Panc1 (cell line): ENCODE results near the gene ILK. TPM values are rescaled to one million over a fixed set of nuclear protein-coding genes. Genes with fewer than 3 reads are reported as not detected.
A peak's percentile ranks its signal among the peaks of the same experiment; 100 is the strongest.

Source experiments
- ATAC-seq: fragments of 200-7000 bp; cut with Tn5 transposase; 2 replicates; pipeline ENCODE4 v1.9.1; 2020; ENCODE audit warnings: mild to moderate bottlenecking, moderate library complexity
- BruUV-seq: library from RNA; stranded (reverse); fragments of 400-500 nt; replicated peaks from 2 replicates; lab custom pipeline; 2021; lab: Mats Ljungman, UMichigan
- CTCF ChIA-PET: fragments of 300-600 bp; sonication (Branson Sonifier 250); formaldehyde crosslinking; loops from one replicate; lab custom pipeline; 2022; ENCODE audit warnings: antibody characterized with exemption; lab: Charles Lee
- POLR2A ChIA-PET: fragments of 300-600 bp; sonication (Branson Sonifier 250); formaldehyde crosslinking; loops from one replicate; lab custom pipeline; 2022; ENCODE audit warnings: antibody characterized with exemption; lab: Charles Lee
- DNase-seq: peaks from one replicate; pipeline ENCODE4 v3.0.0-alpha.2; 2010; ENCODE audit warnings: low read depth, low spot score
- H3K27ac ChIP-seq: 2 replicates; pipeline ENCODE4 v1.5.1; 2011; ENCODE audit warnings: mild to moderate bottlenecking, low read length, inconsistent platforms
- H3K27me3 ChIP-seq: fragments of 200-500 bp; sonication (Bioruptor generic); 2 replicates; pipeline ENCODE4 v1.6.0; 2014; ENCODE audit warnings: low read length, inconsistent platforms; ENCODE audit not compliant: control insufficient read depth, insufficient read depth
- H3K36me3 ChIP-seq: fragments of 200-500 bp; sonication (Bioruptor generic); 2 replicates; pipeline ENCODE4 v1.5.1; 2014; ENCODE audit warnings: inconsistent platforms, mild to moderate bottlenecking, low read length, moderate library complexity; ENCODE audit not compliant: control insufficient read depth, insufficient read depth
- H3K4me1 ChIP-seq: 2 replicates; pipeline ENCODE4 v1.5.1; 2011; ENCODE audit warnings: inconsistent platforms, mild to moderate bottlenecking, low read length, moderate library complexity; ENCODE audit not compliant: control insufficient read depth, insufficient read depth
- H3K4me3 ChIP-seq, 2 experiments: 2 replicates each; pipeline ENCODE4 v1.5.1; 2011 to 2012; ENCODE audit warnings: low read depth in 2 of 2, low read length in 2 of 2, mild to moderate bottlenecking in 2 of 2, inconsistent platforms in 1 of 2, moderate library complexity in 1 of 2
- H3K9me3 ChIP-seq: fragments of 200-500 bp; sonication (Bioruptor generic); 2 replicates; pipeline ENCODE4 v1.5.1; 2014; ENCODE audit warnings: low read depth, mild to moderate bottlenecking, inconsistent platforms, low read length, moderate library complexity; ENCODE audit not compliant: control insufficient read depth, insufficient read depth
- POLR2AphosphoS5 ChIP-seq: IDR thresholded peaks from 2 replicates; pipeline ENCODE4 v1.6.1; 2012; ENCODE audit warnings: mild to moderate bottlenecking, low read depth, low read length, moderate library complexity
- SIN3A ChIP-seq: IDR thresholded peaks from 2 replicates; pipeline ENCODE4 v1.6.1; 2012; ENCODE audit warnings: low read depth, mild to moderate bottlenecking, low read length, moderate library complexity, borderline replicate concordance; ENCODE audit not compliant: insufficient read depth
- TCF7L2 ChIP-seq: IDR thresholded peaks from 2 replicates; pipeline ENCODE4 v1.6.1; 2011; ENCODE audit warnings: mild to moderate bottlenecking, low read depth, low read length, inconsistent platforms
- in situ Hi-C: cut with HindIII; loops from 2 replicates; pipeline ENCODE4 v1.10.0; 2016; ENCODE audit warnings: low sequenced_read_pairs, low pct_unique_long_range_greater_than_20kb
- intact Hi-C: fragments of 100-400 bp; cut with micrococcal nuclease; formaldehyde crosslinking; loops from one replicate; pipeline ENCODE4 v1.10.0; 2022; ENCODE audit not compliant: unreplicated experiment
- total RNA-seq: library from RNA; stranded (reverse); gene quantifications from one replicate; pipeline ENCODE4 v1.2.1, GENCODE V29; 2021; ENCODE audit not compliant: unreplicated experiment
- TF ChIP-seq, protein P1 (sequence below), 2 experiments: IDR thresholded peaks; 2 replicates each; pipeline ENCODE4 v1.6.1; 2011 to 2012; ENCODE audit warnings: low read depth in 2 of 2, control low read depth in 1 of 2, low read length in 1 of 2, mild to moderate bottlenecking in 1 of 2, moderate library complexity in 1 of 2; ENCODE audit not compliant: insufficient read depth in 1 of 2
- TF ChIP-seq, protein P2 (sequence below): fragments of 450-650 bp; IDR thresholded peaks from 2 replicates; pipeline ENCODE4 v1.5.1; 2017; ENCODE audit warnings: mild to moderate bottlenecking

Gene ILK
- total RNA-seq, 1 experiment from 2014 or later = 204 TPM

DNA sequence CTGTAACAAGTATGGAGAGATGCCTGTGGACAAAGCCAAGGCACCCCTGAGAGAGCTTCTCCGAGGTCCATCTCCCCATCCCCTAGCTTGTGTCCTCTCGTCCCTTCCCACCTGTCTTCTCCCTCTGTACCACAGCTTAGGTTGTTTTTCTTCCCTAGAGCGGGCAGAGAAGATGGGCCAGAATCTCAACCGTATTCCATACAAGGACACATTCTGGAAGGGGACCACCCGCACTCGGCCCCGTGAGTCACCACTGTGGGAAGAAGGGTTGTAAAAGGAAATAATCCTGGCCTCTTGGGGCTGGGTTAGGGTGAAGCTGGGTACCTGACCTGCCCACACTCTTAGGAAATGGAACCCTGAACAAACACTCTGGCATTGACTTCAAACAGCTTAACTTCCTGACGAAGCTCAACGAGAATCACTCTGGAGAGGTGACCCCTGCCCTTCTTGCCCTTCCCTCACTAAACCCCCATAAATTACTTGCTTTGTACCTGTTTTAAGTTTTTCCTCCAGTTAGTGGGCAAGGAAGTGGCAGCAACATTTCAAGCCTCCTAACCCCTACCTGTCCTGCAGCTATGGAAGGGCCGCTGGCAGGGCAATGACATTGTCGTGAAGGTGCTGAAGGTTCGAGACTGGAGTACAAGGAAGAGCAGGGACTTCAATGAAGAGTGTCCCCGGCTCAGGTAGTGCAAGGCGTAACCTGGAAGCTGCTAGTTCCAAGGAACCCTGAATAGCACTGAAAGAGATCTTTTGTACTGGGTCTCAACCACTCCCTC, 5.3 kb downstream of the ILK start:
- Histone ChIP-seq H3K27ac (peak overlapping the region; percentile 14; the same call in 1 of the 2 replicates), H3K4me3 (no peak overlapping the region), H3K27me3 (no peaks in the 10 kb centered on the region), H3K9me3 (no peaks in the 10 kb centered on the region), H3K4me1 (peaks cover 56% of the 10 kb centered on the region), H3K36me3 (peaks cover 29% of the 10 kb centered on the region)
- in situ Hi-C loops = no loop called here
- ATAC-seq (no peak), DNase-seq (no peak)
- POLR2A ChIA-PET = no interaction called here
- TF ChIP-seq POLR2AphosphoS5 = peak; percentile 48
- TF ChIP-seq, protein P1, sequence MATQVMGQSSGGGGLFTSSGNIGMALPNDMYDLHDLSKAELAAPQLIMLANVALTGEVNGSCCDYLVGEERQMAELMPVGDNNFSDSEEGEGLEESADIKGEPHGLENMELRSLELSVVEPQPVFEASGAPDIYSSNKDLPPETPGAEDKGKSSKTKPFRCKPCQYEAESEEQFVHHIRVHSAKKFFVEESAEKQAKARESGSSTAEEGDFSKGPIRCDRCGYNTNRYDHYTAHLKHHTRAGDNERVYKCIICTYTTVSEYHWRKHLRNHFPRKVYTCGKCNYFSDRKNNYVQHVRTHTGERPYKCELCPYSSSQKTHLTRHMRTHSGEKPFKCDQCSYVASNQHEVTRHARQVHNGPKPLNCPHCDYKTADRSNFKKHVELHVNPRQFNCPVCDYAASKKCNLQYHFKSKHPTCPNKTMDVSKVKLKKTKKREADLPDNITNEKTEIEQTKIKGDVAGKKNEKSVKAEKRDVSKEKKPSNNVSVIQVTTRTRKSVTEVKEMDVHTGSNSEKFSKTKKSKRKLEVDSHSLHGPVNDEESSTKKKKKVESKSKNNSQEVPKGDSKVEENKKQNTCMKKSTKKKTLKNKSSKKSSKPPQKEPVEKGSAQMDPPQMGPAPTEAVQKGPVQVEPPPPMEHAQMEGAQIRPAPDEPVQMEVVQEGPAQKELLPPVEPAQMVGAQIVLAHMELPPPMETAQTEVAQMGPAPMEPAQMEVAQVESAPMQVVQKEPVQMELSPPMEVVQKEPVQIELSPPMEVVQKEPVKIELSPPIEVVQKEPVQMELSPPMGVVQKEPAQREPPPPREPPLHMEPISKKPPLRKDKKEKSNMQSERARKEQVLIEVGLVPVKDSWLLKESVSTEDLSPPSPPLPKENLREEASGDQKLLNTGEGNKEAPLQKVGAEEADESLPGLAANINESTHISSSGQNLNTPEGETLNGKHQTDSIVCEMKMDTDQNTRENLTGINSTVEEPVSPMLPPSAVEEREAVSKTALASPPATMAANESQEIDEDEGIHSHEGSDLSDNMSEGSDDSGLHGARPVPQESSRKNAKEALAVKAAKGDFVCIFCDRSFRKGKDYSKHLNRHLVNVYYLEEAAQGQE (IDR thresholded peaks at IDR 0.05; ENCODE audit: insufficient read depth in 1 of 2, low read depth in 2 of 2, low read length in 1 of 2) = no peak
- CTCF ChIA-PET = interaction anchor here (1.0 kb wide), 1 partner anchor 78 kb away, joined by 3 read pairs; no protein-coding TSS in a partner anchor
- BruUV-seq = TSS peak; percentile 6
- intact Hi-C loops = loop anchor here (10.0 kb wide), 1 partner anchor 234 kb away; no protein-coding TSS in a partner anchor

DNA sequence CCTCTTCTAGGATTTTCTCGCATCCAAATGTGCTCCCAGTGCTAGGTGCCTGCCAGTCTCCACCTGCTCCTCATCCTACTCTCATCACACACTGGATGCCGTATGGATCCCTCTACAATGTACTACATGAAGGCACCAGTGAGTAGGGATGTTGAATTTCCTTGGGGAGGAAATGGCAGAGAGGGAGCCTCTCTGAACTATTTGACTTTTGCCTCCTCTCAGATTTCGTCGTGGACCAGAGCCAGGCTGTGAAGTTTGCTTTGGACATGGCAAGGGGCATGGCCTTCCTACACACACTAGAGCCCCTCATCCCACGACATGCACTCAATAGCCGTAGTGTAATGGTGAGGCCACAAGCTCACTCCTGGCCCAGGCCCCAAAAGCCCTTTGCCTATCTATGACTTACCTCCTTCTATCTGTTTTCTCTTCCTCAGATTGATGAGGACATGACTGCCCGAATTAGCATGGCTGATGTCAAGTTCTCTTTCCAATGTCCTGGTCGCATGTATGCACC, 6.0 kb downstream of the ILK start:
- no TSS peak for BruUV-seq
- H3K27me3 ChIP-seq = no peaks in the 10 kb centered on the region
- CTCF ChIA-PET = interaction anchor here (1.0 kb wide), 1 partner anchor 78 kb away, joined by 3 read pairs; no protein-coding TSS in a partner anchor
- H3K36me3 ChIP-seq = peaks cover 29% of the 10 kb centered on the region
- DNase-seq = no peak
- H3K9me3 ChIP-seq = no peaks in the 10 kb centered on the region
- intact Hi-C loops = loop anchor here (5.0 to 10.0 kb wide), 2 partner anchors 73 to 235 kb away; partner anchors contain the start of gene MRPL17
- POLR2A ChIA-PET = no interaction called here
- no peak for ATAC-seq
- in situ Hi-C loops = no loop called here
- peak overlapping the region; percentile 14; the same call in 1 of the 2 replicates for H3K27ac ChIP-seq
- no peak overlapping the region for H3K4me3 ChIP-seq
- peak; percentile 52 for TF ChIP-seq POLR2AphosphoS5
- no peak for TF ChIP-seq TCF7L2
- TF ChIP-seq, protein P2, sequence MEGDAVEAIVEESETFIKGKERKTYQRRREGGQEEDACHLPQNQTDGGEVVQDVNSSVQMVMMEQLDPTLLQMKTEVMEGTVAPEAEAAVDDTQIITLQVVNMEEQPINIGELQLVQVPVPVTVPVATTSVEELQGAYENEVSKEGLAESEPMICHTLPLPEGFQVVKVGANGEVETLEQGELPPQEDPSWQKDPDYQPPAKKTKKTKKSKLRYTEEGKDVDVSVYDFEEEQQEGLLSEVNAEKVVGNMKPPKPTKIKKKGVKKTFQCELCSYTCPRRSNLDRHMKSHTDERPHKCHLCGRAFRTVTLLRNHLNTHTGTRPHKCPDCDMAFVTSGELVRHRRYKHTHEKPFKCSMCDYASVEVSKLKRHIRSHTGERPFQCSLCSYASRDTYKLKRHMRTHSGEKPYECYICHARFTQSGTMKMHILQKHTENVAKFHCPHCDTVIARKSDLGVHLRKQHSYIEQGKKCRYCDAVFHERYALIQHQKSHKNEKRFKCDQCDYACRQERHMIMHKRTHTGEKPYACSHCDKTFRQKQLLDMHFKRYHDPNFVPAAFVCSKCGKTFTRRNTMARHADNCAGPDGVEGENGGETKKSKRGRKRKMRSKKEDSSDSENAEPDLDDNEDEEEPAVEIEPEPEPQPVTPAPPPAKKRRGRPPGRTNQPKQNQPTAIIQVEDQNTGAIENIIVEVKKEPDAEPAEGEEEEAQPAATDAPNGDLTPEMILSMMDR = no peak
- TF ChIP-seq, protein P1 (IDR thresholded peaks at IDR 0.05; ENCODE audit: insufficient read depth in 1 of 2, low read depth in 2 of 2, low read length in 1 of 2) = no peak
- TF ChIP-seq SIN3A = no peak
- peaks cover 56% of the 10 kb centered on the region for H3K4me1 ChIP-seq
